ENCODE data around the gene CTXN1.

Gene CTXN1

DNA sequence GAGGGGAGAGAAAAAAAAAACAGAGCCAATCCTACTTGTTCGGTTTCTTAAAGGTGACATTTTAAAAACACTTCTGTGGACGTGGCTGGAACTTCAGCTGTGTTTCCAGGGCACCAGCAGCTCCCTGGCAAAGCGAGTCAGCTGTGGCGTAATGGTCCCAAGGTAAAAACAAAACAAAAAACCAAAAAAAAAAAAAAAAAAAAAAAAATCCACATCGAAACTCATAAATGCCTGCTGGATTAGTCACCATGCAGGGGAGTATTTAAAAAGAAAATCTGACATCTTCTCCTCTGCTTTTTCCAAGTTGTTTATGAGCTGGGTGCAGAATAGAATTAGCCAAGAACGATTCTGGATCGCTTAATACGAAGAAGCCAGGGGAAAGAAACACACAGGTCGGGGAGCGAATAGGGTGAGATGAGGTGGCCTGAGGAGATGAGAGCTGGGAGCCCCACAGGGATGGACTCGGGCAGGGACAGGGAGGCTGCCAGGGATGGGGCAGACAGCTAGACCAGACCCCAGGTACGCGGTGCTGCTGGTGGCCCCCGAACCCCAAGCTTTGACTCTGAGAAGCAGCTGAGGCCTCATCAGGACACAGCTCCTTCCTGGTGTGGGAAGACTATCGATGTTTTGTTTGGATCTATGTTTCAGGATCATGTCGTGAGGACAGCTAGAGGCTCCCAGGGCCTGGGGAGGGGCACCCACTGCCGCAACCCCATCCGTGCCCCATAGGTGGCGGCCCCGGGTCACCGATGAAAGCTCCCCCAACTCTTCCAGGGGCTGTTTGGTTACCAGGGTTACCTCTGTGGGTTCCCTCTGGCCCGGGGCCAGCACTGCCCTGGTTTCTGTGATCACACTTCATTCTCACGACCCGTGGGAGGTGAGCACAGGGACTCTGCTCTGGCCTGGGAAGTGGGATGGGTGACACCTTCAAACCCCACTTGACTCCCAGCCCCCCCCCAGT lies 3.1 kb upstream of the CTXN1 start:
- TF ChIP-seq, protein P1, sequence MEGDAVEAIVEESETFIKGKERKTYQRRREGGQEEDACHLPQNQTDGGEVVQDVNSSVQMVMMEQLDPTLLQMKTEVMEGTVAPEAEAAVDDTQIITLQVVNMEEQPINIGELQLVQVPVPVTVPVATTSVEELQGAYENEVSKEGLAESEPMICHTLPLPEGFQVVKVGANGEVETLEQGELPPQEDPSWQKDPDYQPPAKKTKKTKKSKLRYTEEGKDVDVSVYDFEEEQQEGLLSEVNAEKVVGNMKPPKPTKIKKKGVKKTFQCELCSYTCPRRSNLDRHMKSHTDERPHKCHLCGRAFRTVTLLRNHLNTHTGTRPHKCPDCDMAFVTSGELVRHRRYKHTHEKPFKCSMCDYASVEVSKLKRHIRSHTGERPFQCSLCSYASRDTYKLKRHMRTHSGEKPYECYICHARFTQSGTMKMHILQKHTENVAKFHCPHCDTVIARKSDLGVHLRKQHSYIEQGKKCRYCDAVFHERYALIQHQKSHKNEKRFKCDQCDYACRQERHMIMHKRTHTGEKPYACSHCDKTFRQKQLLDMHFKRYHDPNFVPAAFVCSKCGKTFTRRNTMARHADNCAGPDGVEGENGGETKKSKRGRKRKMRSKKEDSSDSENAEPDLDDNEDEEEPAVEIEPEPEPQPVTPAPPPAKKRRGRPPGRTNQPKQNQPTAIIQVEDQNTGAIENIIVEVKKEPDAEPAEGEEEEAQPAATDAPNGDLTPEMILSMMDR (IDR thresholded peaks at IDR 0.05): peak; percentile 42 to 44
- H3K27ac ChIP-seq: peak overlapping the region; percentile 91 to 96
- intact Hi-C loops (cut with DNase I; ENCODE audit: low total_unique reads): no loop called here
- peak overlapping the region; percentile 21 to 31 for H3K4me3 ChIP-seq
- peaks cover 0 to 4% of the 10 kb centered on the region in 2 donors for H3K27me3 ChIP-seq
- H3K9me3 ChIP-seq: no peaks in the 10 kb centered on the region
- peaks cover 0 to 97% (median 83%) of the 10 kb centered on the region in 4 donors for H3K4me1 ChIP-seq
- H3K36me3 ChIP-seq: peaks cover 20 to 35% (median 34%) of the 10 kb centered on the region in 3 donors
- DNase-seq: peak; percentile 80 to 89

DNA sequence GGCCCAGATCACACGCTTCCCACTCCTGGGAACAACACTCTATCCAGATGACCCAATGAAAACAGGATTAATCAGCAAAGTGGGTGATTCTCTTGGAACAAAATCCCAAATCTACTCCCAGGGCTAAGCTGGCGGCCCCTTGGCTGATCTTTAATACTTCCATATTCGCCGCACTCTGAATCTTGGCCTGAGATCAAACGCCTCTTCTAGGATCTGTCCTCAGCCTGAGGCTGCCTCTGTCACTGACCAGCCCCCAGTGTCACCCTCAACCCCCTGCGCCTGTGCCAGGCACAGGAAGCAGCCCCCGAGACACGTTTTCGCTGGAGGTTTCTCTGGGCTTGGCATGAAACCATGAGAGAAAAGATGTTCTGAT lies 2.4 kb upstream of the CTXN1 start:
- Histone ChIP-seq H3K4me3 (peak overlapping the region; percentile 21 to 31), H3K36me3 (peaks cover 14 to 30% (median 27%) of the 10 kb centered on the region in 3 donors), H3K4me1 (peaks cover 0 to 97% (median 83%) of the 10 kb centered on the region in 4 donors), H3K27ac (peak overlapping the region; percentile 91 to 96), H3K27me3 (peaks cover 0 to 4% of the 10 kb centered on the region in 2 donors), H3K9me3 (no peaks in the 10 kb centered on the region)
- DNase-seq: peak in 1 of 2 donors; percentile 74
- TF ChIP-seq, protein P1 (IDR thresholded peaks at IDR 0.05): no peak
- intact Hi-C loops (cut with DNase I; ENCODE audit: low total_unique reads): no loop called here

GRCh38 chr19:7927605-7928333 lies 1.8 kb upstream of the CTXN1 start:
- Histone ChIP-seq H3K27ac (peak overlapping the region; percentile 91 to 96), H3K36me3 (peaks cover 11 to 30% (median 25%) of the 10 kb centered on the region in 3 donors), H3K4me1 (peaks cover 0 to 97% (median 87%) of the 10 kb centered on the region in 4 donors), H3K9me3 (no peaks in the 10 kb centered on the region), H3K4me3 (peak overlapping the region in 1 of 2 donors; percentile 31), H3K27me3 (peaks cover 0 to 4% of the 10 kb centered on the region in 2 donors)
- TF ChIP-seq, protein P1 (IDR thresholded peaks at IDR 0.05): no peak
- intact Hi-C loops (cut with DNase I; ENCODE audit: low total_unique reads): no loop called here
- DNase-seq: peak; percentile 21 to 78

DNA sequence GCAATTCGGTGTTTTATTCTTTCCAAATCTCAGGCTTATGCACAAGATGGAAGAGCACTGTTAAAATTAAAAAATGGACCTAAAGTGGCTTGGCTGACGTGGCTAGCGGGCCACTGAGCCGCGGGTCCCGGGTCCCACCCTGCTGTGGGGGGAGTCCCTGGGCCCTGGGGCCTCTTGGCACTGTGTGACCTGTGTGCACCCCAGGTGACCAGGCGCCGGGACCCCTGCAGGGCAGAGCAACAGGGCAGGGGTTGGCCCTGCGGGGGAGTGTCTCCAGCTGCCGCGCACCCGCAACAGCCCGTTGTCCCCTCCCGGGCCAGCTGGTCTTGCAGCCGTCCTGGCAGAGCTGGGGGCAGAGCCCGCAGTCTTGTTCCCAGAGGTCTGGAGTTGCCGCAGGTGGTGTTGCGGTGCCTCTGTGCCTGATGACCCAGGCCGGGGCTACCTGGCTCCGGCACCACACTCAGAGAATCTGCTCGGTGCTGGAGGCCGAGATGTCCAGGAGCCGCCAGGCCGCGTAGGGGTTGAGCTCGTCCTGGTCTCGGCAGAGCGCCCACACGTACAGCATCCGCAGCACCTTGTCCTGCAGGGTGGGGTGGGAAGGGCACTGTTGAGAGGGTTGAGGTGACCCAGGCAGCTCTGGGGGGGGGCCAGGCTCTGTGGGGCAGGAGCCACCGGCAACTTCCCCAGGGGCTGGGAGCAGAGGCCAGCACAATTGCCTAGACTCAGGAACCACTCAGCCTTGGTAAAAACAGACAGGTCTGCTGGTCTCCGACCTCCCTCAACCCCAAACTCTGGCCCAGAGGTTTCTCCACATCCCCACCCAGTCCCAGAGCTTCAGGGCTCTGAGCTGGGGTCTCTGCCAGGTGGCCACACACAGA lies 1.0 kb upstream of the CTXN1 start:
- peak overlapping the region; percentile 91 to 96 for H3K27ac ChIP-seq
- peaks cover 3 to 97% (median 91%) of the 10 kb centered on the region in 4 donors for H3K4me1 ChIP-seq
- DNase-seq: no peak
- H3K27me3 ChIP-seq: peaks cover 0 to 4% of the 10 kb centered on the region in 2 donors
- intact Hi-C loops (cut with DNase I; ENCODE audit: low total_unique reads): no loop called here
- peaks cover 9 to 30% (median 25%) of the 10 kb centered on the region in 3 donors for H3K36me3 ChIP-seq
- peak overlapping the region in 1 of 2 donors; percentile 61 for H3K4me3 ChIP-seq
- TF ChIP-seq, protein P1 (IDR thresholded peaks at IDR 0.05): no peak
- H3K9me3 ChIP-seq: no peaks in the 10 kb centered on the region
